Peyer's patch (tissue), 4 donors: Measurements from ENCODE around the gene EFNA2.

Source experiments
- CTCF ChIP-seq, 6 experiments: fragments of 450-650 bp in 4 of 6; fragments of 200-600 bp in 2 of 6; sonication (generic) in 1 of 6; IDR thresholded peaks; one replicate each; pipeline ENCODE4 v1.5.1; 2017 to 2019; ENCODE audit warnings: antibody characterized with exemption in 6 of 6, mild to moderate bottlenecking in 3 of 6, moderate library complexity in 1 of 6
- POLR2A ChIP-seq, 2 donors: fragments of 450-650 bp; IDR thresholded peaks; one replicate each; pipeline ENCODE4 v1.5.1; 2017; ENCODE audit warnings: antibody characterized with exemption in 2 of 2, mild to moderate bottlenecking in 2 of 2, moderate library complexity in 2 of 2

GRCh38 chr19:1259876-1260748 lies 25.6 kb upstream of the EFNA2 start:
- no peak for TF ChIP-seq CTCF (IDR thresholded peaks at IDR 0.05)
- no peak for TF ChIP-seq POLR2A (IDR thresholded peaks at IDR 0.05)
